GM18508 (cell line): ENCODE data around the gene KANSL2.
A peak's percentile ranks its signal among the peaks of the same experiment; 100 is the strongest.
"Not testable (repeated sequence)": the region's sequence is repeated elsewhere in the genome, so short reads cannot be mapped to it uniquely, and the experiment has no call there.

Source experiments
- ATAC-seq: cut with Tn5 transposase; IDR thresholded peaks from one replicate; pipeline ENCODE4 v1.9.1; 2021; ENCODE audit warnings: moderate number of reproducible peaks; ENCODE audit not compliant: insufficient read depth, unreplicated experiment

Gene KANSL2

GRCh38 chr12:48681710-48682532, at the start of gene KANSL2:
Gene KANSL2 (minus strand): TSS chr12:48682238. CDS start chr12:48681632, 606 bp downstream.
- peak; percentile 96 for ATAC-seq

- ATAC-seq = no peak
Measured at GRCh38 chr12:48728807-48729206, 46.8 kb upstream of the KANSL2 start.

GRCh38 chr12:48720737-48721136, 38.7 kb upstream of the KANSL2 start:
- not testable (repeated sequence) for ATAC-seq

- ATAC-seq = not testable (repeated sequence)
Measured at GRCh38 chr12:48720171-48720570, 38.1 kb upstream of the KANSL2 start.

- not testable (repeated sequence) for ATAC-seq
Measured at GRCh38 chr12:48719002-48719401, 37.0 kb upstream of the KANSL2 start.

GRCh38 chr12:48717252-48717695, 35.2 kb upstream of the KANSL2 start:
- no peak for ATAC-seq

GRCh38 chr12:48716493-48717251, 34.6 kb upstream of the KANSL2 start, which contains the start of gene CCNT1:
Gene CCNT1 (minus strand): TSS chr12:48716707. CDS start chr12:48716675, 32 bp downstream.
- ATAC-seq = peak; percentile 93

GRCh38 chr12:48716168-48716492, 34.1 kb upstream of the KANSL2 start:
- ATAC-seq = no peak

GRCh38 chr12:48712209-48712608, 30.2 kb upstream of the KANSL2 start:
- ATAC-seq = no peak

GRCh38 chr12:48698822-48699221, 16.8 kb upstream of the KANSL2 start:
- not testable (repeated sequence) for ATAC-seq

GRCh38 chr12:48696626-48697025, 14.6 kb upstream of the KANSL2 start:
- ATAC-seq = no peak

- no peak for ATAC-seq
Measured at GRCh38 chr12:48695859-48696258, 13.8 kb upstream of the KANSL2 start.

GRCh38 chr12:48694038-48694437, 12.0 kb upstream of the KANSL2 start:
- ATAC-seq = no peak

GRCh38 chr12:48693572-48693971, 11.5 kb upstream of the KANSL2 start:
- ATAC-seq = no peak

- no peak for ATAC-seq
Measured at GRCh38 chr12:48691826-48692487, 9.9 kb upstream of the KANSL2 start.

- ATAC-seq = no peak
Measured at GRCh38 chr12:48690990-48691389, 9.0 kb upstream of the KANSL2 start.

- ATAC-seq = no peak
Measured at GRCh38 chr12:48690436-48690835, 8.4 kb upstream of the KANSL2 start.

GRCh38 chr12:48688836-48689235, 6.8 kb upstream of the KANSL2 start:
- ATAC-seq = no peak

GRCh38 chr12:48687592-48687991, 5.6 kb upstream of the KANSL2 start:
- no peak for ATAC-seq

GRCh38 chr12:48686615-48687334, 4.7 kb upstream of the KANSL2 start:
- ATAC-seq = no peak
